Right renal pelvis (tissue), 4 donors: ENCODE data around the gene RCAN3. TPM values are rescaled to one million over a fixed set of nuclear protein-coding genes. Genes with fewer than 3 reads are reported as not detected.
"Not testable (repeated sequence)": the region's sequence is repeated elsewhere in the genome, so short reads cannot be mapped to it uniquely, and the experiment has no call there.

ENCODE experiments used
- DNase-seq, 4 donors: peaks; one replicate each; pipeline ENCODE4 v3.0.0-alpha.2; 2013; ENCODE audit warnings: low read depth in 4 of 4, low spot score in 3 of 4, missing footprints in 1 of 4
- polyA plus RNA-seq, 4 donors: library from polyadenylated mRNA; unstranded; fragments of 120-200 nt; gene quantifications; one replicate each; pipeline ENCODE4 v1.2.1, GENCODE V29; 2013; ENCODE audit not compliant: insufficient read length in 4 of 4

Gene RCAN3
- 10 to 100 TPM in 3 of 4 donors, 1 to 10 TPM in 1; 7.9 to 12.7 (median 12.2) TPM for polyA plus RNA-seq

DNA sequence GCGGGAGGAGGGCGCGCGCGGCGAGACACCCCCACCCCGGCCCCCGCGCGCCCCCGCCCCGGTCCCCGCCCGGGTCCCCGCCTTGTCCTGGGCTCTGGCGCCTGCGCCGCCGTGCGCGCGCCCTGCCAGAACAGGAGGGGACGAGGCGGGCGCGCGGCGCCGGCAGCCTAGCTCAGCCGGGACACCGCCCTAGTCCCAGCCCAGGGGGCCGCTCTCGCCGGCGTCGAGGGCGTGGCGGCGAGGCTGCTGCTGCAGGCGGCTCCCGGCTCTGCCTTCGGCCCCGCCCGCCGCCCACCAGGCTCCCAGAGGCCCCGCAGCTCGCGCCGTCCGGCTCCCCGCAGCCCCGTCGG is at the start of gene RCAN3:
RCAN3 (plus strand) TSS at position 128 of the 350 bp plus-strand sequence. CDS start 11,537 bp downstream, outside the sequence.
- DNase-seq = peak in 3 of 4 donors; percentile 74 to 81 (median 80)

DNA sequence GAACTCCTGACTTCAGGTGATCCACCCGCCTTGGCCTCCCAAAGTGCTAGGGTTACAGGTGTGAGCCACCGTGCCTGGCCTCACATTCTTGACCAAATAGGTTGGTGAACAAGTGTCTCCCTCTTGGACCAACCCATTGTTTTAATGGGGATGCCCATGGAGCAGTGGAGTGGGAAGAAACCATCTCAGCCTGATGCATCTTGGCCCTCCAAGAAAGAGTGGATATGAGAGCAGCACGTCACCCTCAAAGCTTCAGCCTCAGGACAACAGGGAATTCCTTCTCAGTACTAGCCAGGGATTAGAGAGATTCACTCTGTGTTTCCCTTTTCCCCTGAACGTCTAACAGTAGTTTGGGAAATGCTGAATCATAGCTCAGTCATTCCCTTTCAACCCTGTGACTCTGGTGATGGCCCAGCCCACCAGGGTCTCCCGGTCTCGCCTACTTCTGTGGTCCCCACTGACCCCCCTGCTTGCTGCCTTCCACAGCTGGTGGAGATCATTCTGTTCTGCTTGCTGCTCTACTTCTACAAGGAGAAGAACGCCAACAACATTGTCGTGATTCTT is 49.6 kb upstream of the RCAN3 start:
- no peak for DNase-seq

DNA sequence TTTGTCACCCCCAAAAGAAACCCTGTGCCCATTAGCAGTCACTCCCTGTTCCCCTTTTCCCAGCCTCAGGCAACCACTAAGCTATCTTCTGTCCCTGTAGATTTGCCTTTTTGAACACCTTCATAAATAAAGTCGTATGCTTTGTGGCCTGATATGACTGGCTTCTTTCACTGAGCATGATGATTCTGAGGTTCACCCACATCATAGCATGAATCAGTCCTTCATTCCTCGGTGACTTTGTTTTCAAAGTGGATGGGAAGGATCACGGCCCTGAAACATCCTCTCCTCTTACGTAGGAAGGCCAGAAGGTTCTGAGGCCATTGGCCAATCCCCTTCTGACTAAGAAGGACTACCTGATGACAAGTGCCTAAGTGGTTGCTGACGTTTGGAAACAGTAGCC is 48.0 kb upstream of the RCAN3 start:
- DNase-seq = no peak

DNA sequence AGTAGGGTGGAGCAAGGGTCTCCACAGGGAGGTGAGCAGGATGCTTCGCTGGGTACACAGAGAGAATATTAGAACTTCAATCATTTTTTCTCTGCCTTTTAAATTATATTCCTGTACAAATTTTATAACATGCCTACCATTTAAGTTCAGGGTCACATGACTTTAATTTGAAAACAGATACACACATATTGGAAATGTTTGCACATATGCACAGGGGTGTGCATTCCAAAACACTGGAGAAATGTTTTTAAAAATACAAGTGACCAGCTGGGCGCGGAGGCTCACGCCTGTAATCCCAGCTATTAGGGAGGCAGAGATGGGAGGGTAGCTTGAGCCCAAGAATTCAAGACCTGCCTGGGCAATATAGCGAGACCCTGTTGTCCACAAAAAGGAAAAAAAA is 47.4 kb upstream of the RCAN3 start:
- DNase-seq = no peak

DNA sequence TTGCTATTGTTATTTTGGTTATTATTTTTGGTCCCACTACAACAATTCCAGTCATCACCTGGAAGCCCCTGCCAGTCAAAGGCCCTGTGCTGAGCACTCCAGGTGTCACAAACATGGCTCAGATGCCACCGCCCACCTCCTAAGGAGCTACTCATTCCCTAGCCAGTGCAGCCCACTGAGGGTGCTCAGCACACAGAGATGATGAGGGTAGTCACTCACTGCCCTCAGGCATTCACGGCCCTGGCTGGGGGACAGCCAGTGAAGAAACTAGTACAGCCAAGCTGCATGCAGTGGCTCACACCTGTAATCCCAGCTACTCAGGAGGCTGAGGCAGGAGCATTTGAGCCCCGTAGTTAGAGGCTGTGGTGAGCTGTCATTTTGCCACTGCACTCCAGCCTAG is 44.8 kb upstream of the RCAN3 start:
- DNase-seq = no peak

DNA sequence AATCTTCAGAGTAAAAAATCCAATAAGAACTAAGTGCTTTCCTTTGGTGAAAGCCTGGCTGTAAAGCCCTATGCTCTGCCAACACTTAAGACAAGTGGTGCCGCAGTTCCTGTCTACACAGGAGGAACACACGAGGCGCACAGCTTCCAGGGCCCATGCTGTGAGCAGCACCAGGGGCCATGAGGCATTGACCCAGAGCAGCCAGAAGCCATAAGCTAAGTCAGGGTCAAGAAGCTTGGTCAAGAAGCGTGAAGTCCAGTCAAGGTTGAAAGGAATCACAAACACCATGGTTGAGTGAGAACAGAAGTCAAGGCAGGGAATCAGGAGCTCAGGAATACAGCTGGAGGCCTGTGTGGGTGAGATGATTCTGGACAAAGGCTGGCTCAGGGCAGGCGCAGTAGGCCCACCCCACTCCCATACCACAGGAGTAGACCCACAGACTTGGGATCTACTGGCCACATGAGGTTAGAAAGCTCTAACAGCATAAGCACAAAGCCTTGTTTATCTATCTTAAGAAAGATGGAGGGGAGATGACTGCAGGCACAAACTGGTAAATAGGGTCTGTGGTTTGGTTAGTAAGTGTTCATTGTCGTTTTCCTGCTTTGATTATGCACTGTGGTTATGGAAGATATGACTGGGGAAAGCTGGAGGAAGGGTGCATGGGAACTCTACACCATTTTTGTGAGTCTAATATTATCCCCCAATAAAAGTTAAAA is 42.9 kb upstream of the RCAN3 start:
- no peak for DNase-seq

DNA sequence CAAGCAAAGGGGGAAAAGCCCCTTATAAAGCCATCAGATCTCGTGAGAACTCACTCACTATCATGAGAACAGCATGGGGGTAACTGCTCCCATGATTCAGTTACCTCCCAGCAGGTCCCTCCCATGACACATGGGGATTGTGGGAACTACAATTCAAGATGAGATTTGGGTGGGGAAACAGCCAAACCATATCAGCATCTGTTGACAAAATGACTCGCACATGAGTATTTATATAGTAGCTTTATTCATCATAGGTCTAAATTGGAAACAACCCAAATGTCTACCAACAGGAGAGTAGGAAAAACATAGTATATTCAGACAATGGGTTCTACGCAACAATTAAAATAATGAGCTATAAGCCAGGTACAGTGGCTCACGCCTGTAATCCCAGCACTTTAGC is 40.5 kb upstream of the RCAN3 start:
- DNase-seq = not testable (repeated sequence)

DNA sequence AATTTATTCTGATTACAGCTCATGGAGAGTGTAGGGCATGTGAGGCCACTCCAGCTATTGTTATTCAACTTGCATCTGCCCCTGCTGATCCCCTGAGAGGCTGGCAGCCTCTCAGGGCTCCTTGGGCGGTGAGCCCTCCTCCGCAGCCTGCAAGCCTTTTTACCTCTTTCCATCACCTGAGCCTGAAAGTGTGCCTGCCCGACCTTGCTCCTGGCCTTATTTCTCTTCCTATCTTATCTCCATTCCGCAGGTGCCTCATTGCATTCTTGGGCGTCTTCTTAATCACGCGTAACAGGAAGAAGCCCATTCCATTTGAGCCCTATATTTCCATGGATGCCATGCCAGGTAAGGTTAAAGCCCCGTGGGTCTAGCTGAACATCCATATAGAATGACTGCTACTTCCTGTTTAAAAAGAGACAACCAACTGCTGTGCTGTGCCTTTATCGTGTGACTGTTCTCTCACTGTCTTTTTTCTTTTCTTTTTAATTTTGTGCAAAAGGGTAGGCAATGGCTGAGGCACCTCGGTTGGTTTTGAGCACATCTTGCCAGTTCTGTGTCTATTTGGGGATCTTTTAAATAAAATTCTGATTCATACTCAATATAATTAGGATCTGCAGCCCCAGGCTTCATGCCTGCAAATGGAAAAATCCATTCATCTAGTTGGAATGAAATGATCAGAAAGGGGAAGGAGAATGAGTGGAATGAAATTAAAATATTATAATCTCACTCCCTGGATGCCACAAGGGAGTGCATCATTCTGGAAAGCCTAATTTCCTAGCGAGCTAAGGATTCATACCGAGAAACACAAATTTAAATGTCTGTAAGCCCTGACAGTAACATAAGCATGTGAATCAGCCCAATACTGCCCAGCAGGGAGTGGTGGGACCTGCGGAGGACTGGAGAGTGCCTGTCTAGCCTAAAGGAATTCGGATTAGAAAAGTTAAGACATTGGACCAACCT is 38.6 kb upstream of the RCAN3 start:
- no peak for DNase-seq

DNA sequence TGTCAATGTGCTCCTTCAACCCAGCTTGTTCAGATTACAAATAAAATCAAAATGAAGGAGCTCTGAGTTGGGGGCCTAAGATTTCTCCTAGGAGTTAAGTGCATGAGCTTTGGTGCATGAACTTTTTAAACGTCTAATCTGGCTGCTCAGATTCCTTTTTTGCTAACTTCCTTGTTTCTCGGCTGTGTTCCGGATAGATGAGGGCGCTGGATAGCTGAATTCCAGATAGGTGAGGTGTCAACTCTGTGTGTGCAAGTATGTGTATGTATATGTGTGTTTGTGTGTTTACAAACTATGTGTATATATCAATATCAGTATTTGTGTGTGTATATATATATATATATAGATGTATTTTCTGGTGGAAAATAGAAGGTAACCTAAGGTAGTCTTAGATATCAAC is 37.5 kb upstream of the RCAN3 start:
- no peak for DNase-seq

DNA sequence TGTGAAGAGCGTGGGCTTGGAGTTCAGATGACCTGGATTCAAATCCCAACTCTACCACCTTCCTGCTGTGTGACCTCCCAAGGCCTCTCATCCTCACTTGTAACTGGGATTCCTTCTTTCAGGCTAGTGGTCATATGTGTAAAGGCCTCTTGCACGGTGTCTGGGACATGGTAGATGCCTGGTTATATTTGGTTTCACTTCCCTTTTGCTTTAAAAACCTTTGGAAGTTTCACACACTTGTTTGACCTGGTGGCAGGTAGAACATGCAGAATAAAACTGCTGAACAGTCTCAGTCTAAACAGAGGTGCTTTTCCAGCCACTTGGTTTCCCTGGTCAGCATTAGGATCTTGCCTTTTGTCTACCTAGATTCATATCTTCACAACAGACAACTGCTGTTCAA is 37.0 kb upstream of the RCAN3 start:
- no peak for DNase-seq

DNA sequence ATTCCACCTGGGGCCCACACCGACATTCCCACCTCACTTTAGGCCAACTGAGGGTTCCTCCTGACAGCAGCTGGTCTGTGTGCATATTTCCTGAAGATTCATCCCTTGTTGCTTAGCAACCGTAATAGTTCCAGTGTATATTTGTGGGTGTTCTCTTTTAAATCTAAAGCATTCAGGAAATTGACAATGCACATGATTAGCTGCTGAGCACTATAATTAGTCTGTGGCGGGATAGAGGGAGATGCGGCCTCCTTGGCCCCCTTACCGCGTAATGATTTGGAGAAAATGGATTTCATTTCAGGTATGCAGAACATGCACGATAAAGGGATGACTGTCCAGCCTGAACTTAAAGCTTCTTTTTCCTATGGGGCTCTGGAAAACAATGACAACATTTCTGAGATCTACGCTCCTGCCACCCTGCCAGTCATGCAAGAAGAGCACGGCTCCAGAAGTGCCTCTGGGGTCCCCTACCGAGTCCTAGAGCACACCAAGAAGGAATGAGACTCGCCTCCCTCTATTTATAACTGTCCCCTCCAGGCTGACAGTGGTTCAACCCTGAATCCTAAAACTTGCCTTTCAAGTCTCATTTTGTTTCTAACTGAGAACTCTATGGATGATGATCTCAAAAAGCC is 33.8 kb upstream of the RCAN3 start:
- no peak for DNase-seq

DNA sequence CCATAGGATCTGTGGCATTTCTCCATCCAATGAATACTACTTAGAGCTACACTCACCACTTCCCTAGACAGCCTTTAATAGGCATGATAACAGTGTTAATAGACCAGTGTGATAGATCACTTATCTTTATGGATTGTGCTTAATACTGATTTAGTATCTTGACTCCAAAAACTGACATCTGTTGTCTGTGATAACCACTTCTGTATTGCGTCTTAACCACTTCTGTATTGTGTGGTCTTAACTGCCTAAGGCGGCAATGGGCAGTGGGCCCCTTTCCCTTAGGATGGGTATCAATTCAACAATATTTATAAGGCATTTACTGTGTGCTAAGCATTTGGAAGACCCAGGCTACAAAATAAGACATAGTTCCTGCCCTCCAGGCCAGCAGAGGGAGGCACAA is 32.0 kb upstream of the RCAN3 start:
- no peak for DNase-seq

DNA sequence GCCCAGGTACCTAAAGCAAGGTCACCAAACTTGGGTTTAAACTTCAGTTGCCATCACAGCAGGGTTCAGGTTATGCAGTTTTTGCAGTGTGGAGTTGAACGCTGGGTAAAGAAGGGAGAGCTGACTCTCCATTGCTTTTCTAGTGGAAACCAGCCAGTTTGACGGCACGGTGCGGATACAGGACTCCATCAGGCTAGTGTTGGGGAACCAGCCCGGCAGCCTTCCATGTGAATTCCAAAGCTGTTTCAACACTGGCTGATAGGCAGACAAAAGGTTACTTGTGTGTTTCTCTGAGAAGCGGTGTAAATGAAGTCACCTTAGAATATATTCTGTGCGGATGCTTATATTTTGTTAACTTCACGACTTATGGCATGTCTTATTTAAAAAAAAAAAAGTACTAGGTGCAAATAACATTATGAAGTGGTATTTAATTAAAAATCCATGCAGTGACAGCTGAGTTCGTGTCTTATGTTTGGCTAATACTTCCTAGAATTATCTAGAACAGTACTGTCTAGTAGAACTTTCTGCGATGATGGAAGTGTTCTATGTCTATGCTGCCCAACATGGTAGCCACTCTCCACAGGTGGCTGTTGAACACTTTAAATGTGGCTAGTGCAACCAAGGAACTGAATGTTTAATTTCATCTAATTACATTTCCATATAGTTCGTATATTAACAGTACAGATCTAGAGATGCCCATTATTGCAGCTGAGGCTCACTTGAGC is 29.9 kb upstream of the RCAN3 start:
- no peak for DNase-seq

DNA sequence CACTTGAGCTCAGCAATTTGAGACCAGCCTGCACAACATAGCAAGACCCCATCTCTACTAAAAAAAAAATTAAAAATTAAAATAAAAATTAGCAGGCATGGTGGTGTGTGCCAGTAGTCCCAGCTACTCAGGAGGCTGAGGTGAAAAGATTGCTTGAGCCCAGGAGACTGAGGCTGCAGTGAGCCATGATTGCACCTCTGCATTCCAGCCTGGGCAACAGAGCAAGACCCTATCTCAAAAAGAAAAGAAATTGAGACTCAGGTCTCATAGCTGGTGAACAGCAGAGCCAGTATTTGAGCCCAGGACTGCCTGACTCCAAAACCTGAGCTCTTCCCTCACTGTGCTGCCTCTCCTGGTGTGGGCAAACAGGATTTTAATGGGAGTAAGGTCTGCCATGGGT is 28.4 kb upstream of the RCAN3 start:
- no peak for DNase-seq

DNA sequence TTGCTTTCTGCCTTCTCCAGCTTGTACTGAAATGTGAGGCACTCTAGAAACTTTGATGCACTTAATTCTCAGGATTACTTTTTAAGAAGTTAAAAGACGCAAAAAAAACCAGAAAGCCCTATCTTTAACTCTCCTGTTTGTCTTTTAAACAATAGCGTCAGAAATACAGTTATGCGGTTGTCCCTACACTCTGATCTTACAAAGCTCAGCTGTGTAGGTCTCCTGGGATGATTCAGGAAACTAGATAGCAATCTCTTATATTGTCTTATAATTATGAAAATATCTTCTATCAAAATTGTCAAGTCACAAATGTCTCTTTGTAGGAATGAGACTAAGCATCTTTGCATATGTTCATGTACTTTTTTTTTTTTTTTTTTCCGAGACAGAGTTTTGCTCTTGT is 26.9 kb upstream of the RCAN3 start:
- DNase-seq = no peak

DNA sequence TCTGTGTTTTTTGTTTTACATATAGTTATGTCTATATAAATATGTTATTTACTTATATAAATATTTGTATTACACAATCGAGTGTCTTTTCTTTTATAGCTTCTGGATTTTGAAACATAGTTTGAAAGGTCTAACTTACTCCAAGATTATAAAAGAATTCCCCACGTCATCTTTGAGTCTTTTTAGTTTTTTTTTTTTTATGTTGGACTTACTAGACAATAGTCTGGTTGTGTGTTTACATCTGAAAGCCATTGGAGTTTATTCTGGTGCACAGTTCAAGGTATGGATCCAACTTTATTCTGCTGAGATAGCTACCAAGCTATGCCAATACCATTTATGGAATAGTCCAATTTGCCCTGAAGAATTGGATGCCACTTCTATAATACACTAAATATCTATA is 26.1 kb upstream of the RCAN3 start:
- no peak for DNase-seq

DNA sequence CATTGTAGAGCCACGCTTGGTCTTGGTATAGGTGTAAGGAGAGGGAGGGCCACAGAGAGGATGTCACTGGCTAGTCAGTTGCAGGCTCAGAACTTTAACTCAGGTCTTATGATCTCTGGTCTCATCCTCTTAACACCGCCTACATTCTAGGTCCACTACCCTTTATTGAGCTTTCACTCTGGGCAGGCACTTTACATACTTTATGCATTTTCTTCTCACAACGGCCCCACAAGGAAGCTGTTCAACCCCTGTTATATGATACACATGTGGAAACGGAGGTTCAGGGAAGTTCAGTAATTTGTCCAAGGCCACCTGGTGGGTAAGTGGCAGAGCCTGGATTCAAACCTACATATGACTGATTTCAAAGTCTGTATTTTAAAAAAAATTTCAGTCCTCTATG is 25.3 kb upstream of the RCAN3 start:
- no peak for DNase-seq

DNA sequence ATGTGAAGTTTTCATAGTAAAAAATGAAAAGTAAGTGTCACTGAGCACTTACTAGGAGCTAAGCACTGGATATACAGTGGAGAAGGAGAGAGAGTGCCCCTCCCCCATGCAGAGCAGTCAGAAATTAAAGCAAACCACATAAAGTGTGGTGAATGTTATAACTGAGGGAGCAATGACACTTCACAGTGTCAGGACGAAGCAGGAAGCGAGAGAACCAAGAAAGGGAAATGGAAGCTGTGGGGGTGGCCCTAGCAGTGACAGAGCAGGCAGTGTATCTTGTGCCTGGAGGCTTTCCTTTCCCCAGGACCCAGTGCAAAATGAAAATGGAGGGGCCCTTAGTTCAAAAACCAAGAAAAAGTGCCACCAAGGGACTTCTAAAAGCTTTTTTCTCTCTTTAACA is 21.5 kb upstream of the RCAN3 start:
- no peak for DNase-seq

DNA sequence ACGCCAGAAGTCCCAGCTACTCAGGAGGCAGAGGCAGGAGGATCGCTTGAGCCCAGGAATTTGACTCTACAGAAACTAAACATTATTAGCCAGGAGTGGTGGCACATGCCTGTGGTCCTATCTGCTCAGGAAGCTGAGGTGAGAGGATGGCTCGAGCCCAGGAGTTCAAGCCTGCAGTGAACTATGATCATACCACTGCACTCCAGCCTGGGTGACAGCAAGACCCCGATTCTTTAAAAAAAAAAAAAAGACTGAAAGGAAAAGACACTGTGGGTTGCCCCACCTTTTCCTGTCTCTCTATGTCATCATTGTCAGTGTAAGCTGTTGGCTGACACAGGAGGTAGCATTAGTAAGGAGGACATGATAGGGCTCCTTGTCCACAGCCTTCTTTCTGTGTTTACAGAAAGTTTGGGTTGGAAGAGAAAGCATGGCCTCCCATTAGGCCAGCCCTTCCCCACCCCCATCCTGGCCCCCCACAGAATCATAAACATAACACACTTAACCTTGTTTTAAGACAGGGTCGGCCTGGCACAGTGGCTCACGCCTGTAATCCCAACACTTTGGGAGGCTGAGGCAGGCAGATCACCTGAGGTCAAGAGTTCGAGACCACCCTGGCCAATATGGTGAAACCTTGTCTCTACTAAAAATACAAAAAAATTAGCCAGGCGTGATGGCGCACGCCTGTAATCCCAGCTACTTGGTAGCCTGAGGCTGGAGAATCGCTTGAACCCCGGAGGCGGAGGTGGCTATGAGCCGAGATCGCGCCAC is 20.6 kb upstream of the RCAN3 start:
- DNase-seq = no peak

DNA sequence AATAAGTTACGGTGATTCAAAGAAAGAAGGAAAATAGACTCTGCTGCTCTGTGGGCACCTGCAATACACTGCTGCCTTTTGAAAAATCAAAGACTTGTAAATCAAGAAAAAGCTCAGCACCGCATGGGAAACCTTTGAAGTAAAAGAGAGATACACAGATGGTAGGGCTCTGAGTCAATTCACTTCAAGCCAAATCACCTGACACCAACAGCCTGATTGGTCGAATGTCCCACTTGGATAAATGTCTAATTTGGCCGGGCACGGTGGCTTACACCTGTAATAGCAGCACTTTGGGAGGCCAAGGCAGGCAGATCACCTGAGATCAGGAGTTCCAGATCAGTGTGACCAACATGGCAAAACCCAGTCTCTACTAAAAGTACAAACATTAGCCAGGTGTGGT is 19.2 kb upstream of the RCAN3 start:
- DNase-seq = no peak
